ENCODE data around the gene EFS.
A peak's percentile ranks its signal among the peaks of the same experiment; 100 is the strongest.
"Not testable (repeated sequence)": the region's sequence is repeated elsewhere in the genome, so short reads cannot be mapped to it uniquely, and the experiment has no call there.

EFS gene

GRCh38 chr14:23365036-23365731, at the start of gene EFS:
EFS (minus strand) TSS chr14:23365172; CDS start chr14:23365025, 147 bp downstream.
- DNase-seq (ENCODE audit: low spot score) = no peak

- no peak for DNase-seq (ENCODE audit: low spot score)
These were observed 49.3 kb upstream of the EFS start for GRCh38 chr14:23414254-23414653.

- DNase-seq (ENCODE audit: low spot score) = no peak
These were observed 48.7 kb upstream of the EFS start for GRCh38 chr14:23413681-23414080.

- no peak for DNase-seq (ENCODE audit: low spot score)
These were observed 46.9 kb upstream of the EFS start for GRCh38 chr14:23411563-23412525.

GRCh38 chr14:23409966-23410635, 45.1 kb upstream of the EFS start:
- no peak for DNase-seq (ENCODE audit: low spot score)

- DNase-seq (ENCODE audit: low spot score) = no peak
These were observed 44.5 kb upstream of the EFS start for GRCh38 chr14:23409475-23409874.

- DNase-seq (ENCODE audit: low spot score) = no peak
These were observed 43.3 kb upstream of the EFS start for GRCh38 chr14:23408307-23408630.

GRCh38 chr14:23407516-23408306, 42.7 kb upstream of the EFS start, which contains the start of gene MYH6:
MYH6 (minus strand) TSS chr14:23408273; CDS start chr14:23407223, 1,050 bp downstream.
- DNase-seq (ENCODE audit: low spot score) = no peak

- no peak for DNase-seq (ENCODE audit: low spot score)
These were observed 41.9 kb upstream of the EFS start for GRCh38 chr14:23406725-23407355.

GRCh38 chr14:23406244-23406643, 41.3 kb upstream of the EFS start:
- DNase-seq (ENCODE audit: low spot score) = peak; percentile 60

- DNase-seq (ENCODE audit: low spot score) = no peak
These were observed 40.6 kb upstream of the EFS start for GRCh38 chr14:23405516-23406025.

- DNase-seq (ENCODE audit: low spot score) = no peak
These were observed 40.1 kb upstream of the EFS start for GRCh38 chr14:23405096-23405495.

- DNase-seq (ENCODE audit: low spot score) = no peak
These were observed 39.4 kb upstream of the EFS start for GRCh38 chr14:23404331-23404900.

- DNase-seq (ENCODE audit: low spot score) = no peak
These were observed 38.9 kb upstream of the EFS start for GRCh38 chr14:23403908-23404307.

GRCh38 chr14:23403139-23403438, 38.1 kb upstream of the EFS start:
- DNase-seq (ENCODE audit: low spot score) = no peak

- DNase-seq (ENCODE audit: low spot score) = no peak
These were observed 37.5 kb upstream of the EFS start for GRCh38 chr14:23402296-23403138.

GRCh38 chr14:23401291-23401690, 36.3 kb upstream of the EFS start:
- no peak for DNase-seq (ENCODE audit: low spot score)

- not testable (repeated sequence) for DNase-seq (ENCODE audit: low spot score)
These were observed 35.7 kb upstream of the EFS start for GRCh38 chr14:23400496-23401149.

GRCh38 chr14:23399591-23399990, 34.6 kb upstream of the EFS start:
- no peak for DNase-seq (ENCODE audit: low spot score)
